ENCODE results near the gene AQP12B.

DNA sequence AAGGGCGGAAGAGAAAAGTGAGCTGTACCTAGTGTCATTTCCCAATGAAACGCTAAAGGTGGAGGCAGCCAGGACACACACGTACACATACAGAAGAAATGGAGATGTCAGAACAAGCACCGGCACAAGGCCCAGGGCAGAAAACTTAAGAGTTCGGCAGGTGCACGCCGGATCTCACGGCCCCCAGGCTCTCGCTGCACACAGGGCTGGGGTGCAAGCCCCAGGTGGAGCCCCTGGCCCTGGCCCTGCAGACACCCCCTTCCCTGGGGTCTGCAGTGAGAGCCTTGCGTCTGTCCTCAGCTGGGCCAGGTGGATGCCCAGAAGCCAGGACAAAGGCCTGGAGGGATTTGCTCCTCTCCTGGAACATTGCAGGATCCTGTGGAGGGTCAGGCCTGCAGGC lies 45.7 kb upstream of the AQP12B start:
- no peak for TF ChIP-seq POLR2AphosphoS5 (IDR thresholded peaks at IDR 0.05; ENCODE audit: low read depth, low read length)
- TF ChIP-seq ZBTB43 (CRISPR knock-in tag; conservative IDR thresholded peaks at IDR 0.05) = no peak
- no peak for TF ChIP-seq CTCF (CRISPR knock-in tag; IDR thresholded peaks at IDR 0.05)
- no peak for TF ChIP-seq JUND (CRISPR knock-in tag; IDR thresholded peaks at IDR 0.05)
- no peak for TF ChIP-seq SMAD3 (CRISPR knock-in tag; IDR thresholded peaks at IDR 0.05)
- TF ChIP-seq MED13 (CRISPR knock-in tag; IDR thresholded peaks at IDR 0.05) = no peak
- TF ChIP-seq, protein P1, sequence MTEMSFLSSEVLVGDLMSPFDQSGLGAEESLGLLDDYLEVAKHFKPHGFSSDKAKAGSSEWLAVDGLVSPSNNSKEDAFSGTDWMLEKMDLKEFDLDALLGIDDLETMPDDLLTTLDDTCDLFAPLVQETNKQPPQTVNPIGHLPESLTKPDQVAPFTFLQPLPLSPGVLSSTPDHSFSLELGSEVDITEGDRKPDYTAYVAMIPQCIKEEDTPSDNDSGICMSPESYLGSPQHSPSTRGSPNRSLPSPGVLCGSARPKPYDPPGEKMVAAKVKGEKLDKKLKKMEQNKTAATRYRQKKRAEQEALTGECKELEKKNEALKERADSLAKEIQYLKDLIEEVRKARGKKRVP (CRISPR knock-in tag; IDR thresholded peaks at IDR 0.05) = no peak
- no peak for TF ChIP-seq ZNF740 (CRISPR knock-in tag; IDR thresholded peaks at IDR 0.05)
- no peak for TF ChIP-seq TBP (CRISPR knock-in tag; IDR thresholded peaks at IDR 0.05)
- no peak for TF ChIP-seq ZBTB10 (CRISPR knock-in tag; IDR thresholded peaks at IDR 0.05; ENCODE audit: borderline replicate concordance)

Data from HepG2 (cell line).